ENCODE results near the gene TMEM209. TPM values are rescaled to one million over a fixed set of nuclear protein-coding genes. Genes with fewer than 3 reads are reported as not detected.

Gene TMEM209
- total RNA-seq, 1 experiment from 2014 or later: 21.0 TPM

DNA sequence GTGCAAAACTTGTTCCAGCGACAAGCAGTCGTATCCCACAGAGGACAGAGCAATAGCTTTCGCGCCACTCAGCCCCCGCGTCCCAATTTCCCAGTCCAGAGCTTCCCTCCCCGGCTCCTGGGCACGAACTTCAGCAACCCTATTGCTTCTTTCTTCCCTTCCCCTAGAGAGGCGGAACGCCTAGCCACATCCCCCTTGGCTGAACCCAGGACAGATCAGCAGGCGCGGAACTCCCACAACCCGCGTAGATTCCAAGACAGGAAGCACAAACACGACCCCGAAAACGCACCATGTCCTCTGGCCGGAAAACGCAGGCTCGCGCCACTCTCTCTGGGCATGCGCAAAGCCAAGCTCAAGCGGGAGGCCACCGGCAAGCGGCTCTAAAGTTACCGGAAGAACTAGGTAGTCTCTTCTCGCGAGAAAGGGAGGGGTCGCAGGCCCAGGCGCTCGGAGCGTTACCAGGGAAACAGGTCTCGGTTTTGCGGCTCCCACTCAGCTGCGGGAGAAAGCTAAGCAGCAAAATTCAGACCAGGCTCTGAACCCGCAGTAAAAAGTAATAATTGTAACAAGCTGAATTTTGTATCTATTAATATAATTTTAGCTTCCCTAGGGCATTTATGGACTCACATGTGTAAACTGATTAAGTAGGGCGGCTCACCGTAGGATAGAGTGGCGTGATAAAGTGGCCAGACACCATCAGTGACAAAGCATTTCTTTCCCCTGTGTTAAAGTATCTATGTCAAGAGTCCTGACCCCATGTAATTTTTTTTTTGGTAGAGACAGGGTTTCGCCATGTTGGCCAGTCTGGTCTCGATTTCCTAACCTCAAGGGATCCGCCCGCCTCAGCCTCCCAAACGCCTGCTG, at the start of gene TMEM209 (continued):
- peak; percentile 79 for TF ChIP-seq ZNF232 (CRISPR knock-in tag; IDR thresholded peaks at IDR 0.05)
- TF ChIP-seq, protein P1, sequence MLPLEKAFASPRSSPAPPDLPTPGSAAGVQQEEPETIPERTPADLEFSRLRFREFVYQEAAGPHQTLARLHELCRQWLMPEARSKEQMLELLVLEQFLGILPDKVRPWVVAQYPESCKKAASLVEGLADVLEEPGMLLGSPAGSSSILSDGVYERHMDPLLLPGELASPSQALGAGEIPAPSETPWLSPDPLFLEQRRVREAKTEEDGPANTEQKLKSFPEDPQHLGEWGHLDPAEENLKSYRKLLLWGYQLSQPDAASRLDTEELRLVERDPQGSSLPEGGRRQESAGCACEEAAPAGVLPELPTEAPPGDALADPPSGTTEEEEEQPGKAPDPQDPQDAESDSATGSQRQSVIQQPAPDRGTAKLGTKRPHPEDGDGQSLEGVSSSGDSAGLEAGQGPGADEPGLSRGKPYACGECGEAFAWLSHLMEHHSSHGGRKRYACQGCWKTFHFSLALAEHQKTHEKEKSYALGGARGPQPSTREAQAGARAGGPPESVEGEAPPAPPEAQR (CRISPR knock-in tag; IDR thresholded peaks at IDR 0.05): no peak
- TF ChIP-seq CREM (CRISPR knock-in tag; IDR thresholded peaks at IDR 0.05): peak; percentile 83
- TF ChIP-seq NFE2L1 (CRISPR knock-in tag; IDR thresholded peaks at IDR 0.05): no peak; the same call in 1 of the 2 replicates
- TF ChIP-seq ZNF219 (CRISPR knock-in tag; IDR thresholded peaks at IDR 0.05; ENCODE audit: borderline replicate concordance): no peak
- TF ChIP-seq GRHL2 (CRISPR knock-in tag; IDR thresholded peaks at IDR 0.05; ENCODE audit: insufficient replicate concordance, severe bottlenecking): no peak

DNA sequence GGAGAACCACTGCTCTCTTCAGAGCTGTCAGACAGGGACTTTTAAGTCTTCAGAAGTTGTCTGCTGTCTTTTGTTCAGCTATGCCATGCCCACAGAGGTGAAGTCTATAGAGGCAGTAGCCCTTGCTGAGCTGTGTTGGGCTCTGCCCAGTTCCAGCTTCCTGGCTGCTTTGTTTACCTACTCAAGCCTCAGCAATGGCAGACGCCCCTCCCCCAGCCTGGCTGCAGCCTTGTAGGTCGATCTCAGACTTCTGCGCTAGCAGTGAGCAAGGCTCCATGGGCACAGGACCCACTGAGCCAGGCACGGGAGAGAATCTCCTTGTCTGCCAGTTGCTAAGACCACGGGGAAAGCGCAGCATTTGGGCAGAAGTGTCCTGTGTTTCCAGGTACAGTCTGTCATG, 49.3 kb upstream of the TMEM209 start:
- ChIA-PET POLR2A (no interaction called here), CTCF (interaction anchor here (1.2 kb wide), 1 partner anchor 467 kb away, joined by 3 read pairs; no protein-coding TSS in a partner anchor)
- Mint-ChIP-seq H3K9me3 (peaks cover 48% of the 10 kb centered on the region), H3K36me3 (peaks cover 49% of the 10 kb centered on the region), H3K4me1 (peaks cover 18% of the 10 kb centered on the region), H3K27me3 (ENCODE audit: low read depth) (peaks cover 5% of the 10 kb centered on the region), H3K4me3 (no peak overlapping the region), H3K27ac (no peak overlapping the region)
- ATAC-seq (no peak), DNase-seq (ENCODE audit: low spot score) (no peak)
- TF ChIP-seq ZNF219 (CRISPR knock-in tag; IDR thresholded peaks at IDR 0.05; ENCODE audit: borderline replicate concordance) (no peak), PRRX2 (CRISPR knock-in tag; IDR thresholded peaks at IDR 0.05) (no peak), NR1H2 (CRISPR knock-in tag; IDR thresholded peaks at IDR 0.05) (no peak), ZNF317 (CRISPR knock-in tag; IDR thresholded peaks at IDR 0.05; ENCODE audit: borderline replicate concordance, low read depth) (no peak), ELF4 (CRISPR knock-in tag; IDR thresholded peaks at IDR 0.05; ENCODE audit: low read depth) (no peak), PREB (CRISPR knock-in tag; IDR thresholded peaks at IDR 0.05; ENCODE audit: borderline replicate concordance) (no peak), ZNF281 (CRISPR knock-in tag; IDR thresholded peaks at IDR 0.05) (peak; percentile 61; the same call in 1 of the 2 replicates), ZNF532 (CRISPR knock-in tag; IDR thresholded peaks at IDR 0.05; ENCODE audit: borderline replicate concordance) (0 out of 2 replicates have a peak, but pooled peaks have one; percentile 9), FOXK1 (CRISPR knock-in tag; IDR thresholded peaks at IDR 0.05) (peak; percentile 33; the same call in 1 of the 2 replicates), SOX15 (CRISPR knock-in tag; IDR thresholded peaks at IDR 0.05) (no peak), ZNF423 (CRISPR knock-in tag; IDR thresholded peaks at IDR 0.05) (no peak), GABPB1 (CRISPR knock-in tag; IDR thresholded peaks at IDR 0.05) (no peak), EMX1 (CRISPR knock-in tag; IDR thresholded peaks at IDR 0.05) (no peak), FOXP1 (CRISPR knock-in tag; IDR thresholded peaks at IDR 0.05; ENCODE audit: borderline replicate concordance) (peak; percentile 44; the same call in 1 of the 2 replicates), ZNF396 (CRISPR knock-in tag; IDR thresholded peaks at IDR 0.05; ENCODE audit: borderline replicate concordance) (no peak), ZBTB43 (CRISPR knock-in tag; IDR thresholded peaks at IDR 0.05) (no peak)
- TF ChIP-seq, protein P2, sequence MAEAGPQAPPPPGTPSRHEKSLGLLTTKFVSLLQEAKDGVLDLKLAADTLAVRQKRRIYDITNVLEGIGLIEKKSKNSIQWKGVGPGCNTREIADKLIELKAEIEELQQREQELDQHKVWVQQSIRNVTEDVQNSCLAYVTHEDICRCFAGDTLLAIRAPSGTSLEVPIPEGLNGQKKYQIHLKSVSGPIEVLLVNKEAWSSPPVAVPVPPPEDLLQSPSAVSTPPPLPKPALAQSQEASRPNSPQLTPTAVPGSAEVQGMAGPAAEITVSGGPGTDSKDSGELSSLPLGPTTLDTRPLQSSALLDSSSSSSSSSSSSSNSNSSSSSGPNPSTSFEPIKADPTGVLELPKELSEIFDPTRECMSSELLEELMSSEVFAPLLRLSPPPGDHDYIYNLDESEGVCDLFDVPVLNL (CRISPR knock-in tag; IDR thresholded peaks at IDR 0.05; ENCODE audit: borderline replicate concordance, low read depth): no peak
